ENCODE results near the gene ARHGAP10.

- no peak for TF ChIP-seq CTCF (IDR thresholded peaks at IDR 0.05)
- no peak for TF ChIP-seq POLR2A (IDR thresholded peaks at IDR 0.05; ENCODE audit: low read depth)
- no peak for TF ChIP-seq POLR2AphosphoS5 (IDR thresholded peaks at IDR 0.05)
- no peak for TF ChIP-seq EP300 (IDR thresholded peaks at IDR 0.05)
These were observed 360.0 kb downstream of the ARHGAP10 start for GRCh38 chr4:148091896-148092295.

Measured in esophagus muscularis mucosa (tissue), 4 donors.